HUES6 (cell line): Measurements from ENCODE around the gene ARL15.

ENCODE experiments used
- H3K27ac ChIP-seq: 2 replicates; pipeline ENCODE4 v1.7.0; 2013; ENCODE audit warnings: low read depth, mild to moderate bottlenecking, low read length, inconsistent platforms
- H3K27me3 ChIP-seq: 2 replicates; pipeline ENCODE4 v1.6.1; 2013; ENCODE audit warnings: low read length; ENCODE audit not compliant: control insufficient read depth, insufficient read depth
- H3K36me3 ChIP-seq: 2 replicates; pipeline ENCODE4 v1.6.1; 2013; ENCODE audit warnings: low read length; ENCODE audit not compliant: control insufficient read depth, insufficient read depth
- H3K4me1 ChIP-seq: 2 replicates; pipeline ENCODE4 v1.6.1; 2013; ENCODE audit warnings: low read length; ENCODE audit not compliant: control insufficient read depth, insufficient read depth
- H3K4me3 ChIP-seq: 2 replicates; pipeline ENCODE4 v1.5.1; 2013; ENCODE audit warnings: low read depth, low read length
- H3K9ac ChIP-seq: one replicate; pipeline ENCODE4 v1.6.1; 2013; ENCODE audit warnings: mild to moderate bottlenecking, low read length
- H3K9me3 ChIP-seq: 2 replicates; pipeline ENCODE4 v1.6.1; 2013; ENCODE audit warnings: low read depth, low read length; ENCODE audit not compliant: control insufficient read depth, insufficient read depth

Gene ARL15

DNA sequence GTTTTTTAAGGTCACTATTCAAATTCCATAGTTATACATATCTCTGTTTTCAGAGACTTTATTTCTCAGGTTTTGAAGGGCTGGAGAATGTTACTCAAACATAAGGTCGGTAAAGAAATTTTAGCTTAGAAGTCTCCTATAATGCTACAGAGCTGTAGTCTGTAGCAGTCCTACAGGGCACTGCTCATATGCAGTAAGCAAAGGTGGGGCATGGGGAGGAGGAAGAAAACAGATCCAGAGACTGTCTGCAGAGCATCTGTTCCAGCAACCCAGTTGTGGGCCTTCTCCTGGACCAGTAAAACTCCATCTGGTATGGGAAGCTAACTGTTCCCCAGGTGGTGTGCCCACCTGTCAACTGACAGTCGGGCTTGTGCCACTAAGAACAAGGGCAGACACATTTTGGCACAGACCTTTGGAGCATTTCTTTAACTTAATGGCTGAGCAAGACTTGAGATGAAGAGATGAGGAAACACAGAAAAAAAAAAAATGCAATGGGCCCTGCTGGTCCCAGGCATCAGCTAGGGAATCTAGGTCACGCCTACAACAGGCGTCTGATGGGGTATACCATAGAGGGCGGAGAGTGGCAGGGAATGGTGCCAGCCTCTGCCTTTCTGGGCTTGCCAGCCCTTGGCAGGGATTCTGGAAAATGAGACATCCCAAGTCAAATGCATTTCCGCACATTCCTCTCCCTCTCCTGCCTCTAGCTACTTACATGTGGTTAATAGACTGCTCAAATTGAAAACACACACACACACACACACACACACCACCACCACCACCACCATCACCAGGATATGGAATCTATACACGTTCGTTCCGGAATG, 218.9 kb downstream of the ARL15 start:
- no peak overlapping the region; the same call in 1 of the 2 replicates for H3K27ac ChIP-seq
- H3K9me3 ChIP-seq, result no peaks in the 10 kb centered on the region
- H3K36me3 ChIP-seq, result no peaks in the 10 kb centered on the region
- no peak overlapping the region for H3K4me3 ChIP-seq
- no peaks in the 10 kb centered on the region for H3K27me3 ChIP-seq
- H3K9ac ChIP-seq, result no peak overlapping the region
- H3K4me1 ChIP-seq, result peaks cover 36% of the 10 kb centered on the region

GRCh38 chr5:54090495-54091120, 219.8 kb downstream of the ARL15 start:
- Histone ChIP-seq H3K4me3 (no peak overlapping the region), H3K9me3 (no peaks in the 10 kb centered on the region), H3K36me3 (no peaks in the 10 kb centered on the region), H3K4me1 (peaks cover 36% of the 10 kb centered on the region), H3K9ac (no peak overlapping the region), H3K27me3 (no peaks in the 10 kb centered on the region), H3K27ac (no peak overlapping the region; the same call in 1 of the 2 replicates)

DNA sequence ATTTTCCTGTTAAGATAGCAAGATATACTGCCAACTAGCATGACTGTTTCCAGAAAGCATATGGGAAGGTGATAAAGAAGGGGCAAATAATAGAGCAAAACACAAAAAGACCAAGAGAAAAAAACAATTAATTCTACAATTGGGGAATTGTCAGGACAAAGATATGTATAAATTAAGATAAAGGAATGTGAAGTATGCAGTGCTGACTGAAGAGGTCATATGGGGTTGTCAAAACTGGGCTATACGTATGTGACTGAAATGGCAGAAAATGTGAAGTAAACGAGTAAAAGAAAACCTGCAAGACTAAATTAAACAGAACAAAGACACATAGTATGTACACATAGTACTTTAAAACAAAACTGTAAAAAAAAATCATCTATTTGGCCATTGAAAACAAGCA, 222.3 kb downstream of the ARL15 start:
- Histone ChIP-seq H3K36me3 (no peaks in the 10 kb centered on the region), H3K9me3 (no peaks in the 10 kb centered on the region), H3K27ac (no peak overlapping the region), H3K27me3 (no peaks in the 10 kb centered on the region), H3K4me1 (peaks cover 26% of the 10 kb centered on the region), H3K4me3 (no peak overlapping the region), H3K9ac (no peak overlapping the region)

- Histone ChIP-seq H3K9ac (no peak overlapping the region), H3K27me3 (no peaks in the 10 kb centered on the region), H3K4me3 (no peak overlapping the region), H3K4me1 (peaks cover 23% of the 10 kb centered on the region), H3K9me3 (no peaks in the 10 kb centered on the region), H3K27ac (no peak overlapping the region), H3K36me3 (no peaks in the 10 kb centered on the region)
Measured at GRCh38 chr5:54087436-54087835, 222.9 kb downstream of the ARL15 start.

DNA sequence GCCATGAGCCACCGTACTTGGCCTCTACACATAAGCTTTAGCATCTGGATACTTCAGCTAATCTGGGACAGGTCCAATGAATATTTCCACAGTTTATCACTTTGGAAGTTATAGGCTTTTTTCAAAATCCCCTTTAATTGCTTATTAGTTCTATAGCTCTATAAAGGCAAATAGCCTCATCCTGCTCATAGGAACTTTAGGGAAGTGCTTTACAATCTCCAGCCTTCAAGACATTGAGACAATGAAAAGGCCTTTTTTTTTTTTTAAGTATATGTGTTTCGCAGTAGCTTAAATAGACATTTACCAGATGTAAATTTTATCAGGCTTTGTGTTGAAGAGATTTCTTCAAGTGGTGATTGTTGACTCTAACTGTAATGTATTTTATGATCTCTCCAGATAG, 224.2 kb downstream of the ARL15 start:
- H3K27ac ChIP-seq, result no peak overlapping the region
- H3K27me3 ChIP-seq, result no peaks in the 10 kb centered on the region
- H3K9me3 ChIP-seq, result no peaks in the 10 kb centered on the region
- H3K9ac ChIP-seq, result no peak overlapping the region
- peaks cover 19% of the 10 kb centered on the region for H3K4me1 ChIP-seq
- H3K36me3 ChIP-seq, result no peaks in the 10 kb centered on the region
- no peak overlapping the region for H3K4me3 ChIP-seq

- Histone ChIP-seq H3K9ac (no peak overlapping the region), H3K27me3 (no peaks in the 10 kb centered on the region), H3K27ac (no peak overlapping the region), H3K9me3 (no peaks in the 10 kb centered on the region), H3K36me3 (no peaks in the 10 kb centered on the region), H3K4me1 (peaks cover 11% of the 10 kb centered on the region; the same call in 1 of the 2 replicates), H3K4me3 (no peak overlapping the region)
Measured at GRCh38 chr5:54084696-54085095, 225.7 kb downstream of the ARL15 start.

DNA sequence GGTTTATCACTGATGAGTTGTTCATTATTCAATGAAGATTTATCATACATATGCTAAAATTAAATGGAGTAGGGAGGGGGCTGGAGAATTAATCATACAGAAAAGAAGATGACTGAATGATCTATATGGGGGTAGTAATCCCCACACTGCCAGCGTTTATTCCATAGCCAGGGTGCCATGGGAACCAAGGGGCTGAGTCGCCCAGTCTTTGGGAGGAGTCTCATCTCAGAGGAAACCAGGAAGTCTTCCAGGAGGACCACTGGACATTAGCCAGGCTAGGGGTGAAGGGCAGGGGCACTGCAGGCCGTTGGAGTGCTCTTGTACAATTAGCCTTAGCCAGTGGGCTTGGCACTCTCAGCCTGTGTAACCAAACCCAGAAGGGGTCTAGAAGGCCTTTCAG, 226.5 kb downstream of the ARL15 start:
- H3K27me3 ChIP-seq, result no peaks in the 10 kb centered on the region
- H3K9ac ChIP-seq, result no peak overlapping the region
- no peaks in the 10 kb centered on the region for H3K36me3 ChIP-seq
- no peak overlapping the region for H3K27ac ChIP-seq
- no peak overlapping the region for H3K4me3 ChIP-seq
- no peaks in the 10 kb centered on the region for H3K9me3 ChIP-seq
- H3K4me1 ChIP-seq, result peaks cover 7% of the 10 kb centered on the region; the same call in 1 of the 2 replicates

GRCh38 chr5:54083245-54083644, 227.1 kb downstream of the ARL15 start:
- H3K4me1 ChIP-seq, result peaks cover 3% of the 10 kb centered on the region; the same call in 1 of the 2 replicates
- no peak overlapping the region for H3K9ac ChIP-seq
- H3K4me3 ChIP-seq, result no peak overlapping the region
- H3K36me3 ChIP-seq, result no peaks in the 10 kb centered on the region
- H3K27me3 ChIP-seq, result no peaks in the 10 kb centered on the region
- no peaks in the 10 kb centered on the region for H3K9me3 ChIP-seq
- no peak overlapping the region for H3K27ac ChIP-seq

DNA sequence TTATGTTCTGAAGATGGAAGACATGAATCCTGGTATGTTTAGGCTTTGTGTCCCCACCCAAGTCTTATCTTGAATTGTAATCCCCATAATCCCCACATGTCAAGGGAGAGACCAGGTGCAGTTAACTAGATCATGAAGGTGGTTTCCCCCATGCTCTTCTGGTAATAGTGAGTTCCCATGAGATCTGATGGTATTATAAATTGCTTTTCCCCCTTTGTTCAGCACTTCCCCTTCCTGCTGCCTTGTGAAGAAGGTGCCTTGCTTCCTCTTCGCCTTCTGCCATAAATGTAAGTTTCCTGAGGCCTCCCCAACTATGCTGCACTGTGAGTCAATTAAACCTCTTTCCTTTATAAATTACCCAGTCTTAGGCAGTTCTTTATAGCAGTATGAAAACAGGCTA, 229.0 kb downstream of the ARL15 start:
- no peak overlapping the region for H3K9ac ChIP-seq
- no peak overlapping the region for H3K27ac ChIP-seq
- H3K4me3 ChIP-seq, result no peak overlapping the region
- H3K9me3 ChIP-seq, result no peaks in the 10 kb centered on the region
- no peaks in the 10 kb centered on the region for H3K27me3 ChIP-seq
- no peaks in the 10 kb centered on the region for H3K4me1 ChIP-seq
- no peaks in the 10 kb centered on the region for H3K36me3 ChIP-seq

DNA sequence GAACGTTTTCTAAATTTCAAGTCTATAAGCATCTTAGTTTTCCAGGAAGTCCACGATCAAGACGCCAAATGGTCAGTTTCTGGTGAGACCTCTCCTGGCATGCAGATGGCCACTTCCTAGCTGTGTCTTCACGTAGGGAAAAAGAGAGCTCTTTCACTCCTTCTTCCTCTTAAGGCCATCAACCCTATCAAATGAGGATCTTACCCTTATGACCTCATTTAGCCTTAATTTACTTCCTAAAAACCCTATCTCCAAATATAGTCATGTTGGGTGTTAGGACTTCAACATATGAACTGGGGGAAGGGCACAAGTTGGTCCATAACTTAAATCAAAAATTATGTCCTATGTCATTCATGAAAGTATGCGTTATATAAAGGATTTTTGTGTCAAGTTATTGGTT, 229.5 kb downstream of the ARL15 start:
- no peaks in the 10 kb centered on the region for H3K9me3 ChIP-seq

GRCh38 chr5:54073735-54074134, 236.6 kb downstream of the ARL15 start:
- no peaks in the 10 kb centered on the region for H3K27me3 ChIP-seq
- H3K9ac ChIP-seq, result no peak overlapping the region
- H3K36me3 ChIP-seq, result no peaks in the 10 kb centered on the region
- H3K4me3 ChIP-seq, result no peak overlapping the region
- no peak overlapping the region for H3K27ac ChIP-seq
- H3K4me1 ChIP-seq, result peaks cover 4% of the 10 kb centered on the region; the same call in 1 of the 2 replicates
- 0 out of 2 replicates have a peak, but pooled peaks cover 4% of the 10 kb centered on the region for H3K9me3 ChIP-seq

More for the DNA sequence above, 229.5 kb downstream of the ARL15 start:
- H3K27me3 ChIP-seq, result no peaks in the 10 kb centered on the region
- no peaks in the 10 kb centered on the region for H3K36me3 ChIP-seq
- no peak overlapping the region for H3K9ac ChIP-seq
- H3K27ac ChIP-seq, result no peak overlapping the region
- H3K4me1 ChIP-seq, result no peaks in the 10 kb centered on the region
- H3K4me3 ChIP-seq, result no peak overlapping the region
